Fibroblast of peridontal ligament (primary cell): ENCODE results near the gene LTBP2.

Source experiments
- DNase-seq: peaks from one replicate; pipeline ENCODE4 v3.0.0-alpha.2; 2010; ENCODE audit errors: extremely low read depth

The LTBP2 gene

GRCh38 chr14:74591899-74592298 is 20.1 kb downstream of the LTBP2 start:
- peak; percentile 71 for DNase-seq

DNA sequence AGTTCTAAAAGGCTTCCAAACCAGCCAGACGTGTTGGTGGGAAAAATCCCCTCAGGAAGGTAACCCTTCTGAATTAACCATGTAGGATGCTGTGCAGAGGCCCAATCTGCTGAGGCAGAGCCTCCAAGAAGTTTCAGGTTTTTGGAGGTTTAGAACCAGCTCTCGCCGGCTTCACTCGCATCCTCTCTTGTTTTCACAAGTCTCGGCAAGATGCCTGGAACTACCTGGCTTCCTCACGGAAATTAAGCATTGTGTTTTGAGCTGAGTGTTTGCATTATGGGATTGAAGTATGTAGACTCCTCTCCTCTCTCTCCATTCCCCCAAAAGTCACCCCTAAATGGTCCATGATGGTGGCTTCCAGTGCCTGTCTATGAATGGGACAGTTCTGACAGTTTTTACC is 20.6 kb downstream of the LTBP2 start:
- no peak for DNase-seq

DNA sequence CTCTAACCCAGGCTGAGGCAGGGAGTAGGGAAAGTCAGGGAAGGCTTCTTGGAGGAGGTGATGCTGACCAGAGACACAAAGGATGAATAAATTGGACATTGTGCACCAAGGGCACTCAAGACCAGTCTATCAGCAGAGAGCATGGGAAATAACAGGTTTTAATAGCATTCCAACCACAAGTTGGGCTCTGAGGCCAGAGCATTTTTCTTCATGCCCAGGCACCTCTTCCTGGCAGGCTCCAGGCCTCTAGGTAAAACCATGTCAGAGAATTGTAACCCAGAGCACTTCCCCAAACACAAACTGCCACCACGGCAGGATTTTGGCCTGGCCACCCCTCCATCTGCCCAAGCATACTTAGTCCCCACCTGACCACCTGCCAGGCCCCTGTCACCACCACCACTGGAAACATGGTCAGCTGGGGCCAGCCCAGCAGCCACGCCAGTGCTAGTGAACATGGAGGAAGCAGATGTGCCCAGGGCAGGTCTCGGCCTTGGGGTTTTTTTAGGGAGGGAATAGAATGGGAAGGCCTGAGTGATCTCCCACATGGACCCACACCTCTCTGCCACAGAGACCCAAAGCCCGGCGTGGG is 22.7 kb downstream of the LTBP2 start:
- DNase-seq, result no peak

GRCh38 chr14:74587363-74587707 is 24.7 kb downstream of the LTBP2 start:
- no peak for DNase-seq

- DNase-seq, result no peak
Observed at GRCh38 chr14:74586681-74587362, 25.2 kb downstream of the LTBP2 start.

DNA sequence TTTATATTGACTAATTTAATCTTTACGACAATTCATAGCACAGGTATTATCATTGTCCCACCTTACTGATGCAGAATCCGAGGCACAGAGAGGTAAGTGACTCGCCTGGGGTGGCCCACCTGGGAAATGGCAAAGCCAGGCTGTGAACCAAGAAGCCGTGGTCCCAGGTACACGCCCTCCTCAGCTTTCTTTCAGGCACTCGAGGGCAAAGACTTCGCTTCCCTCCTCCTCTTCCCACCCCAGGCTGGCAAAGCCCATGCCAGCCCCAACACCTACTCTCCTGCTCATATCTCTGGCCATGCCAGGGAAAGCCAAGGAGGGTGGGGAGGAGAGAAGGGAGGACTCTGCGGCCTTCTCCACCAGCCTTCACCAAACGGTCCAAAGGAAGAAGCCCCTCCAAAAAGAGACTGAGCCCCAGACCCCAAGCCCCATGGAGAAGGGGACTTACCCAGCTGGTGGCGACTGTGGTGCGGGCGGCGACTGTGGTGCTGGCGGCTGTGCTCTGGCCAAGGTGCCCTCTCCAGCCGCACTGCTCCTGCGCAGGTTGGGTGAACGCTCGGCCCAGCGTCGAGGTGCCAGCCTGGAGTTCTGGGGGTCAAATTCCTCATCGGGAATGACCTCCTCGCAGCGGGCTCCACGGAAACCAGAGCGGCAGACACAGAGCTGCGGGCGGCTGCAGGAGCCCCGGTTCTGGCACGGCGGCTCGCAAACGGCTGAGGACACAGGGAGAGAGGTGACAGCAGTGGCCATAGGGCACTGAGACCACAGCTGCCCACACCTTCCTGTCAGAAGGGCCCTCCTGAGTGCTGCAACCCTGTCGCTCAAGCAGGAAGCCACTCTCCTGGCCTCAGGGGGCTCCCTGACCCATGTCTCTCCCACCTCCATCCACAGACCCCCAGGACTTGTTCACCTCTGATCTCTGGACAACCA is 26.4 kb downstream of the LTBP2 start:
- DNase-seq, result no peak

GRCh38 chr14:74584951-74585350 is 27.1 kb downstream of the LTBP2 start:
- DNase-seq, result no peak

- DNase-seq, result no peak
Observed at GRCh38 chr14:74583689-74584434, 28.2 kb downstream of the LTBP2 start.

- peak; percentile 61 for DNase-seq
Observed at GRCh38 chr14:74582910-74583581, 29.0 kb downstream of the LTBP2 start.

DNA sequence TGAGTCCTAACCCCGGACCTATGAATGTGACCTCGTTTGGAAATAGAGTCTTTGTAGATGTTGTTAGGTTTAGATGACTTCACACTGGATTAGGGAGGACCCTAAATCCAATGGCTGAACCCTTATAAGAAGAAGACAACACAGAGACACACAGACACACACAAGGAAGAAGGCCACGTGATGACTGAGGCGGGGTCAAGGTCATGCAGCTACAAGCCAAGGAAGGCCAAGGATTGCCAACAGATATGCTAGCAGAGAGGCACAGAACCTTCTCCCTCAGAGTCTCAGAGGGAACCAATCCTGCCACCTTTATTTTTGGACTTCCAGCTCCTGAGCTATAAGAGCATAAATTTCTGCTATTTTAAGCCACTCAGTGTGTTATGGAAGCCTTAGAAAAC is 31.8 kb downstream of the LTBP2 start:
- DNase-seq, result no peak

DNA sequence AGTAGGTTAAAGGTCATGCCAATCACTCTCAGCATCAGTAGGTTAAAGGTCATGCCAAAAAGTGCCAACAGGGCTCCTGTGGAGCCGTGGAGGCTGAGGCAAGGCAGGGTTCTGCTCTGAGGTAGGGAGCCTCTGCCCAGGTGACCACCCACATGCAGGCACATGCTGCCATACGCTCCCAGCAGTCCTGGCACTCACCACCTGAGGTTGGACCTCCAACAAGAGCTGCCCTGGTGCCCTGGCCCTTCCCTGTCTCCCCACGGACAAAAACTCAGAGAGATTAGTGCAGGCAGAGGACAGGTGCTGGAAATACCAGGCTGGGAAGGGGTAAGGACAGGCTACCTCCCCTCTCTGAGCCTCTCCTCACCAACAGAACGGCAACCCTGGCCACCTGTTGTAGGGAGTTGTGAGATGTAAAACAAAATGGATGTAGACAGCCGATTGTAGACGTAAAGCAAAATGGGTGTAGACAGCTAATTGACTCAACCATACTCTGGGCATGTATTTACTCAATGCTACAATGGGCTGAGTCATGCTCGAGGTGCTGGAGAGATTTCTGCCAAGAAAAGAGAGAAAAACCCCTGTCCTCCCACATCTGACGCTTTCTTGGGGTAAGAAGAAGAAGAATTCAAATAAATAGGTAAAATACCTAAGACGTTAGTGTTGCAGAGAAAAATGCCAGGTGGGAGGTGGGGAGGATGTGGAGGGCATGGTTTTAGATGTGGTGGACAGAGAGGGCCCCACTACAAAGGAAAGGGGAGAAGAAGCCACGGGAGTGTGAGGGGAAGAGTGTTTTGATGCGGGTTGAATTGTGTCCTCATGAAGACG is 32.4 kb downstream of the LTBP2 start:
- DNase-seq, result peak; percentile 64

GRCh38 chr14:74578479-74578878 is 33.6 kb downstream of the LTBP2 start:
- DNase-seq, result no peak

GRCh38 chr14:74577948-74578275 is 34.1 kb downstream of the LTBP2 start:
- no peak for DNase-seq

DNA sequence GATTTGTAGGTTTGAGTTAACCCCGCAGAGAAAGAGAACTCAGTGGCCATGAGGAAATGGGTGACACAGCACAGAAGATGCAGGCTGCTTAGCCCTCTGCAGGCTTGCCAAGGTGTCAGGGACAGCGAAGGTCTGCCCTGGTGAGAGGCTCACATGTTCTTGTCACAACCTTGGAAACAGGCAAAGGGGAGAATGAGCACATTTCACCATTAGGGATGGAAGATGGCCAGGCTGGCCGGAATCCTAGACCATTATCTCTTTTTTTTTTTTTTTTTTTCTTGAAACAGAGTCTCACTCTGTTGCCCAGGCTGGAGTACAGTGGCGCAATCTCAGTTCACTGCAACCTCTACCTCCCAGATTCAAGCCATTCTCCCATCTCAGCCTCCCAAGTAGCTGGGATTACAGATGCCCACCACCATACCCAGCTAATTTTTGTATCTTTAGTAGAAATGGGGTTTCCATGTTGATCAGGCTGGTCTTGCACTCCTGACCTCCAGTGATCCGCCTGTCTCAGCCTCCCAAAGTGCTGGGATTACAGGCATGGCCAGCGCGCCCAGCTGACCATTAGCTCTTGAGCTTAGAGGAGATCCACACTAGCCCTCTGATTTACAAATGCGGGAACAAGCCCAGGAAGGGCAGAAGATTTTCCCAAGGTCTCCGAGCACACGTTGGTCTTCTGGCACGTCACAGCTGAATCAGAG is 34.6 kb downstream of the LTBP2 start:
- DNase-seq, result no peak

- no peak for DNase-seq
Observed at GRCh38 chr14:74575936-74576335, 36.1 kb downstream of the LTBP2 start.

DNA sequence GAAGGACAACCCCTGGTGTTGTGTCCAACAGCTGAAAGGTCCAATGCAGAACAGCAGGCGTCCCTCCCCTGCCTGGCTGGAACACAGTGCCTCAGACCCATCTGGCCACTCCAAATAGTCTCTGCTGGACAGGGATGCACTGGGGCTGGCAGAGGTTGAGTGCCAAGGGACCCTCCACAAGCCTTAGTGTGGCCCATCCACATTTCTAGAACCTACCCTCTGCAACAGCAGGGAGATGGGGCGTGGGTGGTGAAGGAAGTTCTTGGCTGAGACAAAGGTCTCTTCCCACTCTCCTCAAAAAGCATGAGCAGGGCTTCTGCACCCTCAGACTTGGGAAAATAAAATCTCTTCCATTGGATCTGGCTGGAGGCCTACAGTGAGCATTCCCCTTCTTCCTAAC is 36.5 kb downstream of the LTBP2 start:
- DNase-seq, result no peak

DNA sequence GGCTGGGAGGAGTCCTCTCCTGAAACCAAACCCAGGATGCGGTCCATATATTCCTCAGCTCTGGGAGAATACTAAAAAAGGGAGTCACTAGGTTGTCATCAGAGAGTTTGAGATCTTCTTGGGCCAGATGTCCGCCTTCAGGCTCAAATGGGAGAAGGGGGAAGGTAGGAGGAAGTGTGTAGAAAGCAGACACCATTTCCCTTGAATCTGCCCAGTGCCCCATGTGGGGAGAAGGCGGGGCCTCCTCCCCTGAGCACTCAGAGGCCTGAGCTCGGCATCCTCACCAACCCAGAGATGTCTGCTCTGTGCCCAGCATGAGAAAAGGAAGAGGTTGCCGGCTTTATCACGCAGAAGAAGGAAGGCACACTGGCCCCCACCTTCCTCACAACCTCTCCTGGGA is 37.3 kb downstream of the LTBP2 start:
- DNase-seq, result no peak

- DNase-seq, result no peak
Observed at GRCh38 chr14:74574090-74574433, 38.0 kb downstream of the LTBP2 start.

DNA sequence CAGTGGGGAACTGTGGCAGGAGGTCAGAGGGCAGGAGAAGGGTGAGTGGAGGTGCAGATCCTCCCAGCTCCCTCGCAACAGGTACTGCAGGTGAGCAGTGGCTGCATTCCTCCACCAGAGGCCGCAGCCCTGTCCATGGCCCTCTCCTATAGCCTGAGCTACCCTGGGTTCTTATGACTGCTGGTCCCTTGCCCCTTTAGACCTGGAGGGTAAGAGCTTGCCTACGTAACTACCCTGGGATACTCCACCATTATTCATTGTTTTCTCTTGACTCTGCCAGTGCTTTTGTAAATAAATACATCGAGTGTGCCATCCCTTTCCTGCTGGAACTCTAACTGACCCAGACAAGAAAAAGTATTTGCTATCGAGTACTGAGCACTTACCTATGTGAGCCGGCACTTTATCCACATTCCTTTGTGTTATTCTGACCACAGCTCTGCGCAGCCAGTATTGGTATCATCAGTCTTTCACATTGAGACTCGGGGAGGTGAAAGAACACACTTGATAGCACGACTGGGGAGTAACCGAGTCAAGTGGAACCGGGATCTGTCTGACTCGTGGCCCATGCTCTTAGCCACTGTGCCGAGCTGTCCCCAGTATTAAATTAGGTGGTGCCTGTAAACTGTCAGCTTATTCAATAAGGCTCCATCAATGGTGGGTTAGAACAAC is 38.5 kb downstream of the LTBP2 start:
- DNase-seq, result no peak
